HG02588 (cell line): Measurements from ENCODE around the gene SP140L.
"Not testable (repeated sequence)": the region's sequence is repeated elsewhere in the genome, so short reads cannot be mapped to it uniquely, and the experiment has no call there.

Experiments used
- ATAC-seq: cut with Tn5 transposase; IDR thresholded peaks from one replicate; pipeline ENCODE4 v1.9.1; 2021; ENCODE audit warnings: mild to moderate bottlenecking, moderate library complexity; ENCODE audit not compliant: unreplicated experiment

The SP140L gene

DNA sequence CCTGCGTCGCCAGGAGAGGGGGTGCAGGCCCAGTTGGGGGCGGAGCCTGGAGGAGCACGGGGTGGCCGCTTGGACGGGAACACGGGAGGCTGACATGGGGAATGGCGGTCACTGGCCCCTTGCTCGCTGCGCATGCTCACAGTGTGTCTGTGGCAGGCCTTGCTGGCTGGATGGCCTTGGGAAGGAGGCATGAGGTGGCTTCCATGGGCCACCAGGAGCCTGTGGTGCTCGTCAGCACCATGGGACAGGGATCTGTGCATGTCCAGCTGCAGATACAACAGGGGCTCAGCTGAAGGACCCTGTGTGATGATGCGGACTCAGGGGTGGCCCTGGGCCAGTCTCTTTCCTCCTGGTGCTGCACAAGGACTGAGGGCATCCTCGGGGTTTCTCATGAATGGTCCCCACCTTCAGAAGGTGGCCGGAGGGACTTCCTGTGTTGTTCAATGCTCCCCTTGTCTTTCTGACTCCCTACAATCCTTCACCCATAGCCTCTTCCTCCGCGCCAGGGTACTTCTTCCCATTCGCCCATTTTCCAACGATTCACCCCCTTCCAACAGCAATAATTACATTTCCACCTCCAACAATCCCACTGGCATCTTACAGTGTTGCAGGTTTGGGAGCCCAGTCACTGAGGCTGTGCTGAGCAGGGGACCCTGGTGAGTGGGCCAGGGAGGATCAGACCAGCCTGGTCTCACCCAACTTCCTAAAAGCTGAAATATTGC lies 3.4 kb upstream of the SP140L start:
- no peak for ATAC-seq

GRCh38 chr2:230324503-230324902 lies 2.5 kb upstream of the SP140L start:
- ATAC-seq = no peak

- ATAC-seq = no peak
Measured at GRCh38 chr2:230325316-230326243, 1.4 kb upstream of the SP140L start.

- ATAC-seq = peak; percentile 57
Measured at GRCh38 chr2:230327418-230328154, 593 bp downstream of the SP140L start.

DNA sequence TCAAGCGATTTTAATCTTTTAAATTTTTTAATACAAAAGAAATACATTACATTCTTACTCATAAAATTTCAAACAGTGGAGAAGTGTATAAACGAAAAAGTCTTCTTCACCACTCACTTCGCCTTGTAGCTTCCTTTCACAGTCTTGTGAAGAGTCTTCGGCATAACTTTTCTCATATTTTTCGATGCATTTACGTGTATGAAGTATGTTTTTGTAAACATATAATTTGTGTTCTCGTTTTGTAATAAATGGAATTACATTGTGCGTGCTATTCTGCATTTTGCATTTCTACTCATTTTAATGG lies 1.1 kb downstream of the SP140L start:
- no peak for ATAC-seq

GRCh38 chr2:230329946-230330605 lies 3.1 kb downstream of the SP140L start:
- no peak for ATAC-seq

GRCh38 chr2:230330725-230331124 lies 3.7 kb downstream of the SP140L start:
- ATAC-seq = no peak

DNA sequence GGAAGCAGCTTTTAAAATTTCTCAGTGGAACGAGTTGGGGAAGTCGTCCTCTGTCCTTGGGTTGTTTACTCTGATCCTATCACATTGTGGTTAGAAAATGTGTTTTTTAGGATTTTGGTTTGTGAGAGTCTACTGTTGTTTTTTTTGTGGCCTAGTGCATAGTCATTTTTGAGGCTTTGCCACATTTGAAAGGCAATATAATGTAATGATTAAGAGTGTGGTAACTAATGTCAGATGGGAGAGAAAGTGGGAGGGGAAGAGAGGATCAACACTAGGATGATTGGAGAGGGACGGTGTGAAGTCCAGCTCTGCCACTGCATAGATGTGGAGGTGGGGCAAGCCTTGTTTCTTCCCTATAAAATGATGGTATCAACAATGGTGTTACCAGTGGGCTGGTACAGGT lies 8.5 kb downstream of the SP140L start:
- ATAC-seq = no peak

DNA sequence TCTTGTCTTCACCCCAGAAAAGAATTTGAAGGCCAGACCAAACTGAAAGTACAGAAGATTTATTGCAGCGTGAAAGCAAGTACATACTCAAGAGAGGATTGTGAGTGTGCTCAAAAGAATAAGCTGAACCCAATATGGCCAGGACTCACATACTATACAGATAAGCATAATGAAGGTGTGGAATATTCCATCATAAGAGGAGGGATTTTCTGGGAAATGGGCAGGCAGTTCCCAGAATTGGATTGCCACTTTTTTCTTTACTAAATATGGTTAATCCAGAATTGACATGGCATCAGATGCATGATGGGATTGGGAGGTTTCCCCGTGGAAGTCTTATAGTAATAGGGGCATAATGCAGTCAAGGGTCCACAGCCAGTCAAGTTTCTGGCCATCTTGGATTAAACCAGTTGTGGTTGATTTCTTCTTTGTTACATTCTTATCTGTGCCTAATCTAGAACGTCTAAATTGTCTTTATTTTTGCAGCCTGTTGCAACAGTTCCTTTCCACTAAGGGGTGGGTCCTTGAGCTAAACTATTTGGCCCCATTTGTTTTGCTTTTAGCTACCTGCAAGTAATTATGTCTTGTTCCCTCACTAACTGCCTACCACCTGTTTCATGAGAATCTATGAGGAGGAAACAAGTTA lies 9.0 kb downstream of the SP140L start:
- ATAC-seq = no peak

DNA sequence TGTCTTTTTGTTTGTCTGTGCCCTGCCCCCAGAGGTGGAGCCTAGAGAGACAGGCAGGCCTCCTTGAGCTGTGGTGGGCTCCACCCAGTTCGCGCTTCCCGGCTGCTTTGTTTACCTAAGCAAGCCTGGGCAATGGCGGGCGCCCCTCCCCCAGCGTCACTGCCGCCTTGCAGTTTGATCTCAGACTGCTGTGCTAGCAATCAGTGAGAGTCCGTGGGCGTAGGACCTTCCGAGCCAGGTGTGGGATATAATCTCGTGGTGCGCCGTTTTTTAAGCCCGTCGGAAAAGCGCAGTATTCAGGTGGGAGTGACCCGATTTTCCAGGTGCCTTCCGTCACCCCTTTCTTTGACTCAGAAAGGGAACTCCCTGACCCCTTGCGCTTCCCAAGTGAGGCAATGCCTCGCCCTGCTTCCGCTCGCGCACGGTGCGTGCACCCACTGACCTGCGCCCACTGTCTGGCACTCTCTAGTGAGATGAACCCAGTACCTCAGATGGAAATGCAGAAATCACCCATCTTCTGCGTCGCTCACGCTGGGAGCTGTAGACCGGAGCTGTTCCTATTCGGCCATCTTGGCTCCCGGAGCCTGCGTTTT lies 15.0 kb downstream of the SP140L start:
- ATAC-seq = not testable (repeated sequence)

- not testable (repeated sequence) for ATAC-seq
Measured at GRCh38 chr2:230343041-230343624, 16.1 kb downstream of the SP140L start.

- no peak for ATAC-seq
Measured at GRCh38 chr2:230343747-230344146, 16.8 kb downstream of the SP140L start.

DNA sequence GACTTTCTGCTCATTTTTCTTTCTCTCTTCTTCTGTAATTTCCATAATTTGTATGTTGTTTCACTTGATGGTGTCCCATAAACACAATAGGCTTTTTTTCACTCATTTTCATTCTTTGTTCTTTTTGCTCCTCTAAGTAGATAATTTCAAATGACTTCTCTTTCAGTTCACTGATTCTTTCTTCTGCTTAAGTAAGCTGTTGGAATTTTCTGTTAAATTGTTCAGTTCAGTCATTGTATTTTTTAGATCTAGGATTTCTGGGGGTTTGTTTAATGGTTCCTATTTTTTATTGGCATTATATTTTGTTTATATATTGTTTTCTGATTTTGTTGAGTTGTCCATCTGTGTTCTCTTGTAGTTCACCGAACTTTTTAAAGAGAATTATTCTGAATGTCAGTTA lies 19.5 kb downstream of the SP140L start:
- ATAC-seq = no peak

DNA sequence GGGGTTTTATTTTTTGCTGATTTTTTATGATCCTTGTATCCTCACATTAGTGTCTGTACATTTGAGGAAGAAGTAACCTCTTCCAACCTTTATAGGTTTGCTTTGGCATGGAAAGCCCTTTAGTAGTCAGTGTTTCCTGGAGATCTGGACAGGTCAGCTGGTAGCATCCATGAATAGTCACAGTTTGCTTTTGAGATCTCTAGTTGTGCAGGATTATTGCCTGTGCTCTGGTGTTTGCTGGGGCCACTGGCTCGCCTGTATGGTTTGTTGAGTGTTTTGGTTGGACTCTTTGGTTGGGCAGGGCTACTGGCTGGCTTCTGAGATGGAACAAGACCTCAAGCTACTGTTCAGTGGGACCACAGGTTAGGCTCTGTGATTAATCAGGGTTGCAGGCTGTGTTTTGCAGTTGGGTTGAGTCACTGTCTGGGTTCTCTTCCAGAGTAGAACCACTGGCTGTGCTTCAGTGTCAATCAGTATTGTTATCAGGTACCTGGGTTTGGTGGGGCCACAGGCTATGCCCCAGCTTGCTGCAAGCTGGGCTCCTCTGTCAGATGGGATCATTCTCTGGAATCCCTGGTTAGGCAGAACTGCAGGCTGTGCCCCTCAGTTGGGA lies 20.0 kb downstream of the SP140L start:
- no peak for ATAC-seq

GRCh38 chr2:230347659-230348305 lies 20.8 kb downstream of the SP140L start:
- peak; percentile 38 for ATAC-seq

DNA sequence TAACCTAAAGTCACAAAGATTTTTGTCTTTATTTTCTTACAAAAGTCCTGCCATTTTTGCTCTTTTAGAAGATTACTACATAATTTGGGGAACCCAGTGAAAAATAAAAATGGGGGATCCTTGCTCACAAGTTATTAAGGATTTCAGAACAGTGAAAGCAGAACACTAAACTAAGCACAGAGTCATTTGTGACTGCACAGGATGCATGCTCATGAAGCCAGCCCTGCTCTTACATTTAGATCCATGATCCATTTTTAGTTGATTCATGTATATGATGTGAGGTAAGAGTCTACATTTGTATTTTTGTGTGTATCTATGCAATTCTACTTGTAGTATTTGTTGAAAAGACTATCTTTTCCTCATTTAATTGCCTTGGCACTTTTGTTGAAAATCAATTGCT lies 21.8 kb downstream of the SP140L start:
- no peak for ATAC-seq

DNA sequence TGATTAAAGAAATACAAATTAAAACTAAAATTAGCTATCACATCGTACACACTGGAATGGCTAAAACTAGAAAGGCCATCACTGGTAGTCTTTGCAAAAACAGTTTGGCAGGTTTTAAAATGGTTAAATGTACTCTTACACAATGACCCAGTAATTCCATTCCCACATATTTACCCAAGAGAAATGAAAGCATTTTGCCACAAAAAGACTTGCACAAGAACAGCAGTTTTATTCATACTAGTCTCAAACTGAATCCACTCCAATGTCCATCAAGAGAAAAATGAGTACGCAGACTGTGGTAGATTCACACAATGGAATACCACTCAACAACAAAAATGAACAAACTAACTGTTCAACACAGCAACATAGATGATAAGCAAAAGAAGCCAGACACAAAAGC lies 29.1 kb downstream of the SP140L start:
- ATAC-seq = no peak

GRCh38 chr2:230358305-230358704 lies 31.3 kb downstream of the SP140L start:
- no peak for ATAC-seq

GRCh38 chr2:230360028-230360427 lies 33.0 kb downstream of the SP140L start:
- ATAC-seq = no peak
